ENCODE measurements around the gene POLRMT. TPM values are rescaled to one million over a fixed set of nuclear protein-coding genes. Genes with fewer than 3 reads are reported as not detected.

POLRMT gene
- total RNA-seq, 1 donor from 2014 or later = 26.8 TPM

GRCh38 chr19:650121-650520 lies 16.8 kb upstream of the POLRMT start:
- no peaks in the 10 kb centered on the region for H3K9me3 ChIP-seq
- TF ChIP-seq CTCF (IDR thresholded peaks at IDR 0.05) = no peak
- no peaks in the 10 kb centered on the region for H3K27me3 ChIP-seq
- H3K27ac ChIP-seq = no peak overlapping the region
- H3K4me1 ChIP-seq = no peaks in the 10 kb centered on the region
- DNase-seq (ENCODE audit: low spot score in 2 of 2) = no peak
- H3K4me3 ChIP-seq = no peak overlapping the region
- intact Hi-C loops (cut with DNase I) = no loop called here
- H3K36me3 ChIP-seq = peaks cover 85 to 89% of the 10 kb centered on the region in 2 donors

- peaks cover 84 to 87% of the 10 kb centered on the region in 2 donors for H3K36me3 ChIP-seq
These were observed 15.8 kb upstream of the POLRMT start for GRCh38 chr19:648904-649801.

GRCh38 chr19:648305-648704 lies 15.0 kb upstream of the POLRMT start:
- intact Hi-C loops (cut with DNase I) = no loop called here
- no peak overlapping the region for H3K27ac ChIP-seq
- no peak overlapping the region for H3K4me3 ChIP-seq
- no peak for DNase-seq (ENCODE audit: low spot score in 2 of 2)
- no peaks in the 10 kb centered on the region for H3K9me3 ChIP-seq
- no peaks in the 10 kb centered on the region for H3K27me3 ChIP-seq
- H3K36me3 ChIP-seq = peaks cover 77 to 79% of the 10 kb centered on the region in 2 donors
- H3K4me1 ChIP-seq = no peaks in the 10 kb centered on the region
- TF ChIP-seq CTCF (IDR thresholded peaks at IDR 0.05) = no peak

More at GRCh38 chr19:648904-649801, 15.8 kb upstream of the POLRMT start:
- Histone ChIP-seq H3K4me1 (no peaks in the 10 kb centered on the region), H3K27me3 (no peaks in the 10 kb centered on the region), H3K27ac (no peak overlapping the region), H3K4me3 (no peak overlapping the region), H3K9me3 (no peaks in the 10 kb centered on the region)
- intact Hi-C loops (cut with DNase I) = no loop called here
- no peak for DNase-seq (ENCODE audit: low spot score in 2 of 2)
- no peak for TF ChIP-seq CTCF (IDR thresholded peaks at IDR 0.05)

GRCh38 chr19:647566-648284 lies 14.4 kb upstream of the POLRMT start:
- peaks cover 73% of the 10 kb centered on the region in 2 donors for H3K36me3 ChIP-seq
- no peaks in the 10 kb centered on the region for H3K4me1 ChIP-seq
- H3K4me3 ChIP-seq = no peak overlapping the region
- intact Hi-C loops (cut with DNase I) = no loop called here
- no peak for DNase-seq (ENCODE audit: low spot score in 2 of 2)
- no peaks in the 10 kb centered on the region for H3K9me3 ChIP-seq
- no peak for TF ChIP-seq CTCF (IDR thresholded peaks at IDR 0.05)
- no peaks in the 10 kb centered on the region for H3K27me3 ChIP-seq
- H3K27ac ChIP-seq = no peak overlapping the region

- intact Hi-C loops (cut with DNase I) = no loop called here
- no peaks in the 10 kb centered on the region for H3K27me3 ChIP-seq
- H3K4me1 ChIP-seq = no peaks in the 10 kb centered on the region
- H3K36me3 ChIP-seq = peaks cover 65 to 66% of the 10 kb centered on the region in 2 donors
- no peak overlapping the region for H3K27ac ChIP-seq
- no peaks in the 10 kb centered on the region for H3K9me3 ChIP-seq
- no peak overlapping the region for H3K4me3 ChIP-seq
- no peak for DNase-seq (ENCODE audit: low spot score in 2 of 2)
- no peak for TF ChIP-seq CTCF (IDR thresholded peaks at IDR 0.05)
These were observed 13.6 kb upstream of the POLRMT start for GRCh38 chr19:646779-647565.
